Sciatic nerve (tissue), 2 donors: ENCODE measurements around the gene INPPL1. TPM values are rescaled to one million over a fixed set of nuclear protein-coding genes. Genes with fewer than 3 reads are reported as not detected.

Source experiments
- ATAC-seq: fragments of 200-7000 bp; cut with Tn5 transposase; one replicate; pipeline ENCODE4 v1.9.1; 2020; ENCODE audit warnings: mild to moderate bottlenecking, moderate library complexity
- DNase-seq: peaks from one replicate; pipeline ENCODE4 v3.0.0-alpha.2; 2020; ENCODE audit warnings: low spot score
- intact Hi-C: fragments of 100-400 bp; cut with DNase I; formaldehyde crosslinking; loops from one replicate; pipeline ENCODE4 v1.14.2; 2022
- total RNA-seq: library from RNA; stranded (reverse); fragmentation: NEBNext Ultra II Directional; extraction: Animal tissue kit (Norgen Biotek cat#: 25700); gene quantifications from one replicate; pipeline ENCODE4 v1.2.1, GENCODE V29; 2021
- donor health status: DM: no; HTN: no; CAD: no.
- donor health status: DM: no; HTN: no; CAD: no.

Gene INPPL1
- total RNA-seq, 1 donor from 2014 or later: 142 TPM

DNA sequence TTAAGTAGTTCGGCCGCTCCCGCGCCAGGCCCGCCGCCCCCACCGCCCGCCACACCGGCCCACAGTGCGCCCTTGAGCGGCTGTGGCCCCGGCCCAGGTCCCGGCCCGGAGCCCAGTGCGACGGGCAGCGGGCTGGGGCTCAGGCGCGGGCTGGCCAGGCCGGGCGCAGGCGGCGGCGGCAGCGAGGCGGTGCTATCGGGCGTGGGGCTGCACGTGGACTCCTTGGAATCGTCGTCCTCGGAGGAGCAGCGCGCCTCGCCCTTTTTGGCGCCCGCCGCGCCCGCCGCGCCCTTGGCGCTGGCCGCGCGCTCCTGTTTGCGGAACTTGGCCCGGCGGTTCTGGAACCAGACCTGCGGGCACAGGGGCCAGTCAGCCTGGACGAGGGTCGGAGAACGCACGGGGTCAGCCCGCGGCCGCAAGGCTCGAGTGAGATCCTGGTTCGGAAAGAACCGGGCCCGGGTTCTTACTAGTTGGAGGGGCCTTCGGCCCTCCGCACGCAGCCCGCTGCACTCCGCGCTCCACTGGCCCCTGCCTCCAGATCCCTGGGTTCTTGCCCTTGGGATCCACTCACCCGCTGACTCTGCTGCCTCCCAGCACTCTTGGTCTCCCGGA lies 15.4 kb downstream of the INPPL1 start:
- ATAC-seq: peak; percentile 51
- intact Hi-C loops: no loop called here
- peak; percentile 78 for DNase-seq

DNA sequence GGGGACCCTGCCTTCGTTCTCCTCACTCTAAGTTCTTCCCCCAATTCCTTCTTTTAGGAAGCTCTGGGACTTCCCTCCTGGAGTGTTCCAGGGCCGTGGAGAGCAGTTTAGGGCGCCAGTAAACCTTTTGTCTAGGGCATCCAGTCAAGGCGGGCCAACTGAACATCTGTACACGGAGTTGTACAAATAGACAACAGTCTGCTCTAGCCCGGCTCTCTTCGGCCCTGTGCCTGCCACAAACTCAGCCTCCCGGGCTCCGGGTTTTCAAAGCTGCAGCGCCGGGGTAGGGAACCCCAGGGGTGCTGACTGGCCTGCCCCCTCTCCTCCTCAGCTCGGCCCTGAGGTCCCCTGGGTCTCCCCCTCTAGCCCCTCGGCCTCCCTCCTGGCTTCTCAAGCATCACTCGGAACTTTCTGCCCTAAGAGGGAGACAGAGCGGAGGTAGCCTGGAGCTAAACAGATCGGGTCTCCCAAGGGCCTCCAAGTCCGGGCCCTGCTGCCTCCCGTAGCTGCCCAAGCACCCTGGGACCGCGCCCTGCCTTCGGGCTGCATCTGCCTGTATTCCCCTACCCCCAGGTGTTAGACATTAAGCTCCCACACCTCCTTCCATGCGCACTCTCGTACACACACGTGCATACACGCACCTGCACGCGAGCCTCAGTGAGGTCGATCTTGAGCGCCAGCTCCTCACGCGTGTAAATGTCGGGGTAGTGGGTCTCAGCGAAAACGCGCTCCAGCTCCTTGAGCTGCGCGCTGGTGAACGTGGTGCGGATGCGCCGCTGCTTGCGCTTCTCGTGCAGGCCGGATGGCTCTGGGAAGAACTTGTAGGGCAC lies 16.1 kb downstream of the INPPL1 start:
- DNase-seq: no peak
- intact Hi-C loops: no loop called here
- ATAC-seq: peak; percentile 35

DNA sequence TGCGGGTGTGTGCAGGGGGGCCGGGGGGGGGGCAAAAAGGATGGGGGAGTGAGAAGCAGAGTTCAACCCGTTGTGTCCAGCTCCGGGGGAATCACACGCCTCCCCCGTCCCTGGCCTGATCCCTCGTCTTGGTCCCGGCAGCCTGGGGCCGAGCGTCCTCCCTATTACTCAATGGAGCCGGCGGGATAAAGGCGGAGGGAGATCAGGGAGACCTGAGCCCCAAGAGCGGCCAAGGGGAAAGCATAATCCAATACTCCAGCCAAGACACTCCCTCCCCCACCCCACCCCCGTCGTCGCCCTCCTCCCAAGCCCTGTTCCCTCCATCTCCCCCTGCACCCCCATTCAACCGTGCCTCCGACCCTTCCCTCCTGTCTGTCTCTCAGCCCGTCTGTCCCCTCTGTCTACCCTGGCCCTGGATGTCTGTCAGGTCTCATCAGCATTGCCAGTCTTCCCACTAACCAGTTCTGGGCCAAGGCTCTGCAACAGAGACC lies 16.8 kb downstream of the INPPL1 start:
- no peak for DNase-seq
- no peak for ATAC-seq
- intact Hi-C loops: no loop called here

DNA sequence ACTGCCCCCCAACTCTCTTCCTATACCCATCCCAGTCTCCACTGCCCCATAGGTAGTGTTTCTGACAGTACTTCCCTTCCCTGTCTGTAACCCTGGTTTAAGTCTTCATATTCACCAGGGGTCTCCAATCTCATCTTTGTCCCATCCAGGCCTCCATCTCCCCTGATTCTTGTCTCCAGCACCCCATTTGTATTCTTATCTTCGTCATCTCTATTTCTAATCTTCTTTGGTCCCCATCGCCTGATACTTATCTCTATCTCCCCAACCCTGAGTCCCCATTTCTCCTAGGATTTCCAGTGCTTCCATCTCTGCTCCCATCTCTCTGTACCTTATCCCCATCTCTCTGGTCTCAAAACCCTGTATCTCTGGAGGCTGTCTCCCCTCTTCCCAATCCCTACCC lies 17.6 kb downstream of the INPPL1 start:
- DNase-seq (no peak), ATAC-seq (no peak)
- intact Hi-C loops: no loop called here

DNA sequence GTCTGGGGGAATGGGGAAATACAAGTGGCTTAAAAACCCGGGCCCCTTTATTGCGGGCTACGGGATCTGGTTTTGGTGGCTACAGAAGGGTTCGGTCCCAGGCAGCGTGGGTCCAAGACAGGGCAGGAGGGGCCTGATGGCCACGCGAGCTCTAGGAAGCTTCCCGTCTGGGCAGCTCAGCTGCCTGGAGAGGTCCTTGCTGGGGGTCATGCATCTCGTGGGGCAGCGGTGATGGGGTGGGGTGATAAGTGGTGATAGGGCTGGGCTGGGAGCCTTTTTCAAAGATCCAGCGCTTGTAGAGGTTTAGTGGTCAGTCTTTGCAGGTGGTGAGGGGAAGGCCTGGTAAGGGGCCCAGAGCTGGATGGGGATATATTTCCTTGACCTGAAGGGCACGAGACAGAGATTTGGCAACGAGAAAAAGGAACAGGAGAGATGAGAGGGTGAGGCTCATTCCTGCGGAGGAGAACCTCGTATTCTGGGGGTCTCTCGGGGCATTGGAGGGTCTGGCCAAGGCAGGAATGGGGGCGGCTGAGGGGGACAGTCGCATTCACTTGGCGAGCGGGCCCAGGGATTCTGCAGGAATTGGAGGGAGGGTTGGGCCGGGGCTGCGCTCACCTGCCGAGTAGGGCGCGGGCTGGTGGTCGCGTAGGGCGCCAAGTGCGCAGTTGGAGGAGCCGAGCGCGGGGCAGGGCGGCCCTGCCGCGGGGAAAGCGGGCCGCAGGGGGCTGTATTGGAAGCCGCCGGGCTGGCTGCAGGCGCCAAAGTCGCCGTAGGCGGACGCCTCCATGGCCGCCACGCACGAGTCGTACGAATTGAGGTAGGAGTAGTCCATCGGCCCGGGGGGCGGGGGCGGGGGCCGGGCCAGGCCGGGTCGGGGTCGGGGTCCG lies 18.8 kb downstream of the INPPL1 start:
- intact Hi-C loops: no loop called here
- no peak for DNase-seq
- ATAC-seq: no peak

DNA sequence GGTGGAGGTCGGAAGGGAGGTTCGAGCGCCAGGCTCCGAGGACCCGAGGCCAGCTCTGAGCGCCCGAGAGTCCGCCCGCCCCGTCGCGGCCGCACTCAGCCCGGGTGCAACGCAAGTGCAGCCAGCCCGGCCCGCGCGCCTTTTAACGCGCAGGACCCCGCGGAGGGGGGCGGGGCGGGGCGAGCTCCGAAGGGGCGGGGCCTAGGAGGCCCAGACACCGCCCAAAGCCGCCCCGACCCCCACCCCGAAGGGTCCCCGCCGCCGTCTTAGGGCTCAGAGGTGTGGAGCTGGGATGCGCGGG lies 19.4 kb downstream of the INPPL1 start, which contains the start of gene PHOX2A:
Gene PHOX2A, minus strand, starts transcription at position 117 of the 301 bp plus-strand sequence. CDS start 172 bp downstream, outside the sequence.
- no peak for ATAC-seq
- no peak for DNase-seq
- intact Hi-C loops: no loop called here

DNA sequence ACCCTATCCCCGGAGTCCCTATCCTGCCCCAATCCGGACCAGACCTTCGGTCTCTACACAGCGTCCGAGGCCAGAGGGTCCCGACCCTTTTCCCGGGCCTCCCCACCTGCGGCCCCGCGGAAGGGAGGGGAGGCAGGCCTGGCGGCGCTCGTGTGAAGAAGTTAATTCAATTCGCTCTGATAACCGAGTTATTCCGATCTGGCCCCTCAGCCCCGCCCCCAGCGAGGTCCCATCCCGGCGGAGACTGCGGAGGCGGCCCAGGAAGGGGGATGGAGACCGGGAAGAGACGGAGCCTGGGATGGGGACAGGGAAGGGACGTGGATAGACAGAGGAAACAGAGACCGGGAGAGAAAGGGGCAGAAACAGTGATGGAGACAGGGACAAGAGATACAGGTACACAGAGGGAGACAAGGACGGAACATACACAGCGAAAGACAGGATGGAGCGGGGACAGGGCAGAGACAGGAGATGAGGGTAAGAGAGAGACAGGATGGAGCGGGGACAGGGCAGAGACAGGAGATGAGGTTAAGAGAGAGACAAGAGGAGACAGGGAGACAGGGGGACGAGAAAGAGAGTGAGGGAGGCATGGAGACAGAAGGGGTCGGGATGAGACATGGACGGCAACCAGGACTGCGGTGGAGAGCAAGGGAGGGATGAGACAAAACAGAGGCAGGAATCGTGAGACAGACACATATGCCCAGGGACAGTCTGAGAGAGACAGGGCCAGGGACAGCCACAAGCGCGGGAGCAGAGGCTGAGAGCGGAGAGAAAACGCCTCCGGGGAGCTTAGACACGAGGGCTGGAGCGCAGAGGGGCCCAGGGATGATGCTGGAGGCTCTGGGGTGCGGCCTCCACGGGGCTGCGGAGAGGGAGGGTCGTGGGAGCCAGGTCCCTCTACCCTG lies 20.0 kb downstream of the INPPL1 start:
- ATAC-seq: no peak
- intact Hi-C loops: no loop called here
- no peak for DNase-seq

DNA sequence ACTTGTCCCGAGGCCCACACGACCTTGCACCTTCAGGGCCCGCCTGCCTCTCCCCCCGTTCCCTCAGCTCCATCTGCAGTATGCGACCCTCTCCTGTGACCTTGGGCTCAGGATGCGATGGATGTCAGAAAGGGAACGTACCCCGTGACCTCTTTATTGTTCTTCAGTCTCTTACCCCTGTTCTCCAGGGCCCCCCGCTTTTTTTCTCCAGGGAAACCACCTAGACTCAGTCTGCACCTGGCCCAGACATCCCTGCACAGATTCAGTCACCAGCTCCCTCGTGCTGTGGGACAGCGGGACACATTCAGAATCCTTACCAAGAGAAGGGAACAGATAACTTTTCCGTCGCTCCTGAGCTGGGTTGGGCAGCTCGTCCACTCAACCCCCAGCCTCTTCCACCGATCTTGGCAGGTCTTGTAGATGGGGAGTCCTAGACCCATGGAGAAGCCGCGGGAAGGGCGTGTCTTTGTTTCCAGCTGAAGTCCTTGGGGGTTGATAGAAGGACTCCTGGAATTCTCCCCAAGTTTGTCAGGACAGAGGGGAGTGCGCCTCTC lies 20.8 kb downstream of the INPPL1 start:
- intact Hi-C loops: no loop called here
- ATAC-seq (no peak), DNase-seq (no peak)

DNA sequence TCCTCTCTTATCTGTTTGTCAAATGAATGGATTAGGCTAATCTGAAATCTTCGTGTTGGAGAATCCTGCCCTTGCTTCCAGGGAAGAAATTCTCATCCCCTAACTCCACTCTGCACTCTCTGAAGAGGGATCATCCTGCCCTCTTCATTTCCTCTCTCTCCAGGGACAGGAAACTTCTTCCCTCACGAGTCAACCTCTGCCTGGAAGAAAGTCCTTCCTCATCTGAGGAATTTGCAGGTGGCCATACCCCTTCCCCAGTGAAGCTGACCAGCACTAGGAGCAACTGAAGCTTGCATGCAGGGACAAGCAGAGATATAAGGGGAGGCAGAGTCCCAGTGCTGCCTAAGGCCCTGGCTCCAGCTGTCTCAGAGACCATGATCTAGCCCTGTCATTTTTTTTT lies 23.0 kb downstream of the INPPL1 start:
- ATAC-seq (no peak), DNase-seq (no peak)
- intact Hi-C loops: no loop called here

DNA sequence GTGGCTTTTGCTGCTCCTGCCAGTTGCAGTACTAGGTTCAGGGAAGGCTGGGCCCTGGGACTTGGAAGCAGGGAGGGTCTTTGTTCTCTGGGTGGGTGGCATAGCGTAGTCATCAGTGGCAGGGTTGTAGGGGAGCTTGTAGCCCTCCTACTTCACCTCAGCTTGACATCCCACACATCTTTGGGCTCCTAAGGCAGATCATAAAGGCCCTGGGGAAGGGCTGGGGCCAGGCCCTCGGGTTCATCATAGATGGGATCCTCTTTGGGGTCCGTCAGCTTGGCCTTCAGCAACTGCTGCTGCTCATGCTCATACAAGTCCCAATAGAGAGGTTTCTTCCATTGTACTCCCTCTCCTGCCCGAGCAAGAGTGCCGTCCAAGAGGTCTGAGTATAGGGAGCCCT lies 25.4 kb downstream of the INPPL1 start:
- no peak for DNase-seq
- ATAC-seq: no peak
- intact Hi-C loops: no loop called here

DNA sequence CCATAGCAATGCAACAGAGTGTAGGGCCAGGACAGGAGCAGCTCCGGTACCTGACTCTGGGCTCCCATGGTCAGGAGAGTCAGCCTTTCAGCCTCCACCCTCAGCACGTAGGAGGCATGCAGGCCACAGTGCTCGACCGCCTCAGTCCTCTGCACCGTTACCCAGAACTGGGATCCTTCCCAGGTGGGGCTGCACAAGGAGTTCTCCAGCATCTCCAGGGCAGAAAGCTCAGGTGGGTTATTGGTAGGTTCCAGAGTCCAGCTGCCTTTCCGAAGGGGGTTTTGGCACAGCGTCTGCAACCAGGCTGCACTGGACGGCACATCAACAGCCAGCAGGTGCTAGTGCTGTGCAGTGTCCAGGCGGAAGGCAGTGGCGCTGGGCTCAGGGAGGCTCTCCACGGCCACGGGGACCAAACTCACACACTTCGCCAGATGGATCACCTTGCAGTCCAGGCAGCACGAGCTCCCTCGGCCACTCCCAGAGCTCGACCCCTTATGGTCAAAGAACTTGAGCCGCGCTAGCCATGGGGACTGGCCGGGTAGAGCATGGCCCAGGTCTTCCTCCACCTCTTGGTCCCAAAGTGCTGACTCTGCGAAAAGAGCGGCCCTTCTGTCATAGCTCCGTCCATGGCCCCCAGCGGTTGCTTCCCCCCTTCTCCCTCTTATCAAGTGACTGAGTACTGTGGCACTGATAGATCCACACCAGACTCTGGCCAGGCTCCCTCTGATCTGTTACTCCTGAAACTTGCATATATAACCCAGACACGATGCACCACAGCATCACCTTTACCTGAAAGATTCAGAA lies 26.3 kb downstream of the INPPL1 start:
- no peak for ATAC-seq
- intact Hi-C loops: no loop called here
- DNase-seq: no peak

DNA sequence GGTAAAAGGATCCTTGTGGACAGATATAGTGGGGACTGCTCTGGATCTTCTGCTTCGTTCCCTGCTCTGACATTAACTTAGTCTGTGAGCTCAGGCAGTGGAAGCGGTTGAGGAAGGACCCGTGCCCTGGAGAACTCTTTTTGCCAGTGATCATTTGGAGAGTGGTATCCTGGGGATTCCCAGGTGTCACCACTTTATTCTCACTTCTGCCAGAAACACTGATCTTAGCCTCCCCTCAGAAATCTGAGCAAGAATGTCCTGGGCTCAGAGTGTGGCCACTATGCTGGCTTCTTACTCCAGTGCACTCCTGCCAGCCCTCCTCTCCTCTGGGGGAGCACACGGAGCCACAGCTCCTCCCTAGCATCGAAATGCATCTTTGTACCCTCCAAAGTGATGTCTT lies 27.0 kb downstream of the INPPL1 start:
- ATAC-seq (no peak), DNase-seq (no peak)
- intact Hi-C loops: no loop called here

DNA sequence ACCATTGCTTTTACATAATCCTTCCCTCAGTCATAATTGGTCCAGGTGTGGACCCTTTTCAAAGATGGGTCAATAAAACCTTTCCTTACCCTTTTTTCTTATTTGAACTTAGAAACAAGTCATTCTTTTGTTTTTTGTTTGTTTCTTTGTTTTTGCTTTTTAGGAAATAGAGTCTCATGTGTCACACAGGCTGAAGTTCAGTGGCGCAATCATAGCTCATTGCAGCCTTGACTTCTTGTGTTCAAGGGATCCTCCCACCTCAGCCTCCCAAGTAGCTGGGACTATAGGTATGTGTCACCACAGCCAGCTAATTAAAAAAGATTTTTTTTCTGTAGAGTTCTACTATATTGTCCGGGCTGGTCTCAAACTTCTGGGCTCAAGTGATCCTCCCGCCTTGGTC lies 28.8 kb downstream of the INPPL1 start:
- DNase-seq (no peak), ATAC-seq (no peak)
- intact Hi-C loops: no loop called here

DNA sequence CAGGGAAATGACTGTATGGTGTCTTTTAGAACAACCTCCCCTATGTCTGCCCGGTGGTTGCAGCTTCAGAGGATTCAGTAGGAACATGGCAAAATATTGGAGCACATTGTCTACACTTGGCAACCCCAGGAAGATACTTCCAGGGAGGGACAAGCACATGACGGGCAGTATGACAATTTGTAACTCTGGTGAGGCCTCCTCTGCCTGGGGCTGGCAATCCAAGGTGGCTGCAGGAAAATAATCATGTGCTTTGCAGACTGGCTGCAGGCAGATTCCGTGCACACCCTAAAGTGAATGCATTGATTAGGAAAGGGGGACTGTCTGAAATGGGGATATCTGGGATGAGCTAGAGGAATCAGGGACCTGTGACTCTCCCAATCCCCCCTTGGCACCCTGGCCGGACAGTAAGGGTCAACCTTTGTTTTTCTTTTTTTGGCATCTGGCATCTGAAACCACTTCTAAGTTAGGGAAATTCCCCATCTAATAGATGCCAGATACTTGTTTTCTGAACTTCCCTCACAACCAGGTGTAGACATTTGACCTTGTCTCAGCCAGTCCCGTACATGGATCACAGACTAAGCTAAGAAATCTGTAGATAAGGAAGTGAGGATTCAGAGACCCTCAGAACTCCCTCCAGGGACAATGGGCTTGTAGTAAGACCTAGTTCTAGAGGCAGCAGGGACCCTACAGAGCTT lies 29.9 kb downstream of the INPPL1 start:
- intact Hi-C loops: no loop called here
- no peak for DNase-seq
- no peak for ATAC-seq

DNA sequence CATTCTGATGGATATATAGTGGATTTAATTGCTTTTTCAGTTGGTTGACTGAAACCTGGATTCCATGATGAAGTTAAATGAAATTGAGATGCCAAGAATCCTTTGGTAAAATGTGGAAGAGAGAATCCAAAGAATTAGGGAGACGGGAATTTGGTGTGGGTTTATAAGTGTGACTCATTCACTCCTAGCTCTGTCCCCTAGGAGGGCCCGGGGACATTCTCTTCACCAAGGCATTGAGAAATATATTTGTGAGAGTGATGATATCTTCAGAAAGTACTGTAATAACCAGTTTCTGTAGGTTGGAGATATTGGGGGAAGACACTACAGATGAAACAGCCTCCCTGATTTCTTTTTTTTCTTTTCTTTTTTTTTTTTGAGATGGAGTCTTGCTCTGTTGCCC lies 33.0 kb downstream of the INPPL1 start:
- no peak for DNase-seq
- intact Hi-C loops: no loop called here

DNA sequence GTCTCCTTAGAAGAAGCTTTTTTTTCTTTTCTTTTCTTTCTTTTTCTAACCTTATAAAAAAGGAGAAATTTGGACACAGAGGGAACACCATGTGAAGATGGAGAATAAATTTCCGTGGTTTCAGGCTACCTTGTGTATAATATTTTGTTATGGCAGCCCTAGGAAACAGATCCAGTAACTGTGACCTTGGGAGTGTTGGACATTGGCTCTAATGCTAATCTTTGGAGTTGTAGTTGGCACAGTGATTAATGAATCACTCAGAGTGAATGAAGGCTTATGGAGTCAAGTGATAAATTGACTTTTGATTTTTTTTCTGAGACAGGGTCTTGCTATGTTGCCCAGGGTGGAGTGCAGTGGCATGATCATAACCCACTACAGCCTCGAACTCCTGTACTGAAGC lies 34.9 kb downstream of the INPPL1 start:
- intact Hi-C loops: no loop called here
- DNase-seq (no peak), ATAC-seq (no peak)

More for the DNA sequence above, 33.0 kb downstream of the INPPL1 start:
- ATAC-seq: no peak

DNA sequence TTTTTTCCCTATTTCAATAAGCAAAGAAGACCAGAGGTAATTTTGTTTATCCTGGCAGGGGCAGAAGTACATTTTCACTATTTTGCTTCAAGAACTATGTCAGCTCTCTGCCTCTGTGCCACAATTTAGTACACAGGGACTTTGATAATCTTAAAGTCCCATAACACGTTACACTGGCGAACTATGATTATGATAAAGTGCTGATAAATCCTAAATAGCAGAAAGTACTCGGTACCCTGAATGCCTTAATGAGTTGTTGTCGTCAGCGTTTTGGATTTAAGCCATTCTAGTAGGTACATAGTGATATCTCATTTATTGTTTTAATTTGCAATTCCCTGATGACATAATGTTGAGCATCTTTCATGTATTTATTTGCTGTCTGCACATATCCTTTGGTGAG lies 36.0 kb downstream of the INPPL1 start:
- no peak for ATAC-seq
- DNase-seq: no peak
- intact Hi-C loops: no loop called here
